Mesenteric fat pad (tissue), 1 donor: ENCODE measurements around the gene PDCD2L. TPM values are rescaled to one million over a fixed set of nuclear protein-coding genes. Genes with fewer than 3 reads are reported as not detected.
"Not testable (repeated sequence)": the region's sequence is repeated elsewhere in the genome, so short reads cannot be mapped to it uniquely, and the experiment has no call there.

ENCODE experiments used
- DNase-seq: peaks from one replicate; pipeline ENCODE4 v3.0.0-alpha.2; 2020; ENCODE audit warnings: low spot score
- total RNA-seq: library from RNA; stranded (reverse); fragmentation: NEBNext Ultra II Directional; extraction: Animal tissue kit (Norgen Biotek cat#: 25700); gene quantifications from one replicate; pipeline ENCODE4 v1.2.1, GENCODE V29; 2021
- donor health status: DM: yes; HTN: yes; CAD: no.

PDCD2L gene
- total RNA-seq, 1 donor from 2014 or later, result 4.3 TPM

DNA sequence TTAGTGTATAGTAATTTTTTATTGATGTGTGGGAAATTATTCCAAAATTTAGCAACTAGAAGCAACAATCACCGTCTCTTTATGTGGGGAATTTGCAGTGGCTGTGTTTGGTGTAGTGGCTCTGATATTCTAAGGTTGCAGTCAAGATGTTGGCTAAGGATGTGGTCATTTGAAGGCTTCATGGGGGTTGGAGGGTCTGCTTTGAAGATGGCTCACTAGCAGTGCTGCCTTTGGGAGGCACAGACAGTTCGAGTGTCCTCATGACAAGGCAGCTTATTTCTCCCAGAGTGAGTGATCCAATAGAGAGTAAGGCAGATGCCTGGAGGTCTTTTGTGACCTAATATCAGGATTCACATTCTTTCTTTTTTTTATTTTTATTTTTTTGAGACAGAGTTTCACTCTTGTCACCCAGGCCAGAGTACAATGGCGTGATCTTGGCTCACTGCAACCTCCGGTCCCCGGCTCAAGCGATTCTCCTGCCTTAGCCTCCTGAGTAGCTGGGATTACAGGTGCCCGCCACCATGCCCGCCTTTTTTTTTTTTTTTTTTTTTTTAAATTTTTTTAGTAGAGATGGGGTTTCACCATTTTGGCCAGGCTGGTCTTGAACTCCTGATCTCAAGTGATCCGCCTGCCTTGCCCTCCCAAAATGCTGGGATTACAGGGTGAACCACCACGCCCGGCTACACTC, 30.5 kb upstream of the PDCD2L start:
- no peak for DNase-seq

- no peak for DNase-seq
Measured at GRCh38 chr19:34375598-34375997, 28.6 kb upstream of the PDCD2L start.

DNA sequence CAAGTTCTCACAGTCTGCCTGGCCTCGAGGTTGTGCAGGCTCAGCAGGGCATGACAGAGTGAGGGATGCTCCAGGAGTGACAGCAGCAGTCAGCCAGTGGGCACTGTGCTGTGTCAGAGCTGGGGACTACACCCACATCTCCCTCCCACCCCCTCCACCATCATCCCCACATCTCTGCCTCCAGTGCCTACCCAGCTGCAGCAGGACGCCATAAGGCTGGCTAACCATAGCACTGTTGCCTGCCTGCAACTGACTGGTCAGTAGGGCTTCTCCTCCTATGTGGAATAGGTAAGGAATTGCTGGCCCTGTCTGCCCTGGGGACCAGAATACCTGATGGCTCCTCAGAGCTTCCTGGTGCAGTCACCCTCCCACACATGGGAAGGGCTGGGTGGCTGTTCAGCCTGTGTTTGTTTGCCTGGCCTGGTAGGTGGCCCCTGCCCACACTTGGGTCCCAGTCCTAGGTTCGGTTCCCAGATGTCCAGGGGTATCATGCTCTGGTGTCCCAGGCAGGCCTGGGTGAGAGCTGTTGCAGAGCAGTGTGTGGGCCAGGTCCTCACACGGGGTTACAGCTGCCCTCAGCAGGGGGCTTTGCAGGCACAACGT, 23.5 kb upstream of the PDCD2L start:
- DNase-seq, result no peak

GRCh38 chr19:34381399-34382251, 22.6 kb upstream of the PDCD2L start:
- no peak for DNase-seq

GRCh38 chr19:34382471-34382870, 21.7 kb upstream of the PDCD2L start:
- no peak for DNase-seq

GRCh38 chr19:34383599-34383998, 20.6 kb upstream of the PDCD2L start:
- no peak for DNase-seq

DNA sequence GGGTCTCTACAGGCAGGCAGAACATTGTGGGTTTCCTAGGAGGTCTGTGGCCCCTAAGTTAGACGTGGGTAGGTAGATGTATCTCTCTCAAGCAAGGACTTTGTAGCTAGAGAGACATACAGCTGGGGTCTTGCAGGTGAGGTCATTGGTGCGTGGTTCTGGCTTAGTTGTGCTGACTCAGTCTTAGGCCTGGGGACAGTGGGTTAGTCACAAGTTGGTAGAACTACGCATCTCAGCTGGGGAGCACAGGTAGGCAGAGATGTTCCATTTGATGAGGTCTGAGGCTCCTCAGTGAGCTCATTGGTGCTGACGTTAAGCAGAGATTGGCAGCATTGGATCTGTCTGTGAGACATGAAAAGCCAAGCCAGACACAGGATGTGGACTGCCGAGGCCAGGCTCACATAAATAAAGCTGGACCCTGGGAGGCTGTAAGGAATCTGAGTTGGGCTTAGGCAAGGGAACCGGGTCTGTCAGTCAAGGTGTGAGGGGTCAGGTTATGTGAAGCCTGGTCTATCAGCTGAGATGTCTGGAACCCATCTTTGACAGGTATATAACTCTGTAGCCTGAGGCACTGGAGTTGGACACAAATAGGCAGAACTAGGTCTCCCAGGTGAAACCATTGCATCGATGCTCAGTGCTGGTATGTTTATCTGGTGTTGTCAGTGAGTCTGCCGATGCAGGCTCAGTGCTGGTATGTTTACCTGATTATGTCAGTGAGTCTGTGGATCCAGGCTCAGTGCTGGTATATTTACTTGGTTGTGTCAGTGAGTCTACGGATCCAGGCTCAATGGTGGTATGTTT, 17.4 kb upstream of the PDCD2L start:
- DNase-seq, result no peak

DNA sequence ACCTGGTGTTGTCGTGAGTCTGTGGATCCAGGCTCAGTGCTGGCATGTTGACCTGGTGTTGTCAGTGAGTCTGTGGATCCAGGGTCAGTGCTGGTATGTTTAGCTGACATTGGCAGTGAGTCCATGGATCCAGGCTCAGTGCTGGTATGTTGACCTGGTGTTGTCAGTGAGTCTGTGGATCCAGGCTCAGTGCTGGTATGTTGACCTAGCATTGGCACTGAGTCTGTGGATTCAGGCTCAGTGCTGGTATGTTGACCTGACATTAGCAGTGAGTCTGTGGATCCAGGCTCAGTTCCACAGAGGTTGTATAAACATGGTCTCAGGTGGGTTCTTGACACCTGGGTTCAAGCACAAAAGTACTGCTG, 16.8 kb upstream of the PDCD2L start:
- no peak for DNase-seq

DNA sequence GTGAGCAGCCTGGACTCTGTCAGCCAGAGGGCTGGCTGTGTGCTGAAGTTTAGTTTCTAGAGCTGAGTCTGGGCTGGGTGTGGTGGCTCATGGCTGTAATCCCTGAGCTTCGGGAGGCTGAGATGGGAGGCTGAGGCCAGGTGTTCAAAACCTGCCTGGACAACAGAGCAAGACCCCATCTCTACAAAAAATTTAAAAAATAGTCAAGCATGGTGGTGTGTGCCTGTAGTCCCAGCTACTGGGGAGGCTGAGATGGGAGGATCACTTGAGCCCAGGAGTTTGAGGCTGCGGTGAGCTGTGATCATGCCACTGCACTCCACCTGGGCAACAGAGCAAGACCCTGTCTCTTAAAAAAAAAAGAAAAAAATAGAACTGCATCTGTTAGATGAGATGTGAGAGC, 15.5 kb upstream of the PDCD2L start:
- DNase-seq, result not testable (repeated sequence)

GRCh38 chr19:34391813-34392212, 12.4 kb upstream of the PDCD2L start:
- no peak for DNase-seq

GRCh38 chr19:34393031-34393430, 11.2 kb upstream of the PDCD2L start:
- no peak for DNase-seq

DNA sequence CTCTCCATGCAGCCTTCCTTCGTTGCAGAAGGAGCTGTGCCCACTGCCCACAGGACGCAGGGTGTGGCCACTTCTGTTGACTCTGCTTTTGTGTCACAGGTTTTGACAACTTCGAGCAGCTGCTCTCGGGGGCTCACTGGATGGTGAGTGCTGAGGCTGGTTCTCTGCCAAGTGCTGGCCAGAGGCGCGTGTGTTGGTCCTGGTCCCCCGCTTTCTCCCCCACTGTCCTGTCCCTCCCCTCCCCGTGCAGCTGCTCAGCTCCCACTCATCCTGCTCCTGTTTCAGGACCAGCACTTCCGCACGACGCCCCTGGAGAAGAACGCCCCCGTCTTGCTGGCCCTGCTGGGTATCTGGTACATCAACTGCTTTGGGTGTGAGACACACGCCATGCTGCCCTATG, 10.6 kb upstream of the PDCD2L start:
- no peak for DNase-seq

DNA sequence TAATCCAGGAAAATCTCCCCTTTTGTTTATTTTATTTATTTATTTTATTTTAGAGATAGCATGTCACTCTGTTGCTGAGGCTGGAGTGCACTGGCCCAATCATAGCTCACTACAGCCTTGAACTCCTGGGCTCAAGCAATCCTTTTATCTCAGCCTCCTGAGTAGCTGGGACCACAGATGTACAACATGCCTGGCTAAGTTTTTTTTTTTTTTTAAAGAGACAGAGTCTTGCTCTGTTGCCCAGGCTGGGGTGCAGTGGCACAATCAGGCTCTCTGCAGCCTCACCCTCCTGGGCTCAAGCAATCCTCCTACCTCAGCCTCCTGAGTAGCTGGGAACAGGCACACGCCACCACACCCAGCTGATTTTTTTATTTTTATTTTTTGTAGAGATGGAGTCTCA, 6.3 kb upstream of the PDCD2L start:
- no peak for DNase-seq

DNA sequence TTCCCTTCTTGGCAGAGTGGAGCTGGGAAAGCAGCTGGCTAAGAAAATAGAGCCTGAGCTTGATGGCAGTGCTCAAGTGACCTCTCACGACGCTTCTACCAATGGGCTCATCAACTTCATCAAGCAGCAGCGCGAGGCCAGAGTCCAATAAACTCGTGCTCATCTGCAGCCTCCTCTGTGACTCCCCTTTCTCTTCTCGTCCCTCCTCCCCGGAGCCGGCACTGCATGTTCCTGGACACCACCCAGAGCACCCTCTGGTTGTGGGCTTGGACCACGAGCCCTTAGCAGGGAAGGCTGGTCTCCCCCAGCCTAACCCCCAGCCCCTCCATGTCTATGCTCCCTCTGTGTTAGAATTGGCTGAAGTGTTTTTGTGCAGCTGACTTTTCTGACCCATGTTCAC, 4.3 kb upstream of the PDCD2L start:
- no peak for DNase-seq

DNA sequence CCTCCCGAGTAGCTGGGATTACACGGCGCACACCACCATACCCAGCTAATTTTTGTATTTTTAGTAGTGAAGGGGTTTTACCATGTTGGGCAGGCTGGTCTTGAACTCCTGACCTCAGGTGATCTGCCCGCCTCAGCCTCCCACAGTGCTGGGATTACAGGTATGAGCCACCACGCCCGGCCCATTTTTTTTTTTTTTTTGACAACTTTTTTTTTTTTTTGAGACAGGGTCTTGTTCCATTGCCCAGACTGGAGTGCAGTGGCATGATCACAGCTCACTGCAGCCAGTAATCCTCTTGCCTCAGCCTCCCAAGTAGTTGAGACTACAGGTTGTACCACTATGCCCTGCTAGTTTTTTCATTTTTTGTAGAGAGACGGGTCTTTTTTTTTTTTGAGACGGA, 3.4 kb upstream of the PDCD2L start:
- not testable (repeated sequence) for DNase-seq

GRCh38 chr19:34402074-34402600, 2.1 kb upstream of the PDCD2L start:
- no peak for DNase-seq

- DNase-seq, result no peak
Measured at GRCh38 chr19:34403784-34404108, 453 bp upstream of the PDCD2L start.

GRCh38 chr19:34405892-34406660, 1.9 kb downstream of the PDCD2L start:
- no peak for DNase-seq

DNA sequence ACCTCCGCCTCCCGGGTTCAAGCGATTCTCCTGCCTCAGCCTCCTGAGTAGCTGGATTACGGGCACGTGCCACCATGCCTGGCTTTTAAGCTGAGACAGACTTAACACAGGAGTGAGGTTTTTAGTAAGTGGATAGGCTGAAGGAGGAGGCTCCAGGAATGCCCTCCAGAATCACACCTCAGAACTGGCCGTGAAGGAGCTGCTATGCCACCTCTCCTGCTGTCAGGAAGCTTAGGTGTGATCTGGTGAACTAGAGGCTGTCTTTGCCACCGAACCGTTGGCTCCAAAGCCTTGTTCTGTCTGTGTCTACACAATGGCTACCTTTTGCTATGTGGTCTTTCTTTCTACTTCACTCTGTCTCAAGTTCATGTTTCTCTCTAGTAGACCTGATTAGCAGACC, 4.2 kb downstream of the PDCD2L start:
- no peak for DNase-seq
